HTERT RPE-1 (cell line): ENCODE results near the gene BMP2K.
"Not testable (repeated sequence)": the region's sequence is repeated elsewhere in the genome, so short reads cannot be mapped to it uniquely, and the experiment has no call there.

Experiments used
- in situ Hi-C: fragments of 300-500 bp; cut with MboI; formaldehyde crosslinking; loops from 4 replicates; pipeline ENCODE4 v1.14.3; 2020; ENCODE audit warnings: low sequenced_read_pairs

BMP2K gene

DNA sequence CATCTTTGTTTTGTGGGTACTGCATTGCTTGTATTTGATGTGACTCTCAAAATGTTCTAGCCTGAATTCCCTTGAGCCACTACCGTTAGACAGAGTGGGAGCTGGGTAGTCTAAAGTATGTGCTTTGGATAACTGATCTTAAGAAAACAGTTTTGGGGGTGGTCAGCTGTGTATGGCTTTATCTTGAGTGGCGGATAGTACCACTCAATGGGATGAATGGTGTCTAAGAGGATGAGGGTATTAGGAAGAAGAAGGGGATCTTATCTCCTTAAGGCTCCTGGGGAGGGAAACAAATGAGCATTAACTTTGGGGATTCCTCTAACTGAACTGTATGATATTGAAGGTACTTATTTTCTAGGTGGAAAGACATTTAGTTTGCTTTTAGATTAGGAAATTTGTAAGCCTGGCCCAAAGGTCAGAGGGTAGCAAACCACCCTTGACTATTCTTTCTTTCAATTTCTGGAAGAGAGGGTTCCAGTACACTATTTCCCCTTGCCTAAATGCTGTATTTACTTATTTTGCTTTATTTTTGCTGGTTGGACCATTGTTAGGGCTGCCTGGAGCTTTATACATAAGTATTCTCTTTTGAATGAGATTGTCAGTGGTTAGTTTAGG, 11.3 kb downstream of the BMP2K start:
- in situ Hi-C loops, result no loop called here

DNA sequence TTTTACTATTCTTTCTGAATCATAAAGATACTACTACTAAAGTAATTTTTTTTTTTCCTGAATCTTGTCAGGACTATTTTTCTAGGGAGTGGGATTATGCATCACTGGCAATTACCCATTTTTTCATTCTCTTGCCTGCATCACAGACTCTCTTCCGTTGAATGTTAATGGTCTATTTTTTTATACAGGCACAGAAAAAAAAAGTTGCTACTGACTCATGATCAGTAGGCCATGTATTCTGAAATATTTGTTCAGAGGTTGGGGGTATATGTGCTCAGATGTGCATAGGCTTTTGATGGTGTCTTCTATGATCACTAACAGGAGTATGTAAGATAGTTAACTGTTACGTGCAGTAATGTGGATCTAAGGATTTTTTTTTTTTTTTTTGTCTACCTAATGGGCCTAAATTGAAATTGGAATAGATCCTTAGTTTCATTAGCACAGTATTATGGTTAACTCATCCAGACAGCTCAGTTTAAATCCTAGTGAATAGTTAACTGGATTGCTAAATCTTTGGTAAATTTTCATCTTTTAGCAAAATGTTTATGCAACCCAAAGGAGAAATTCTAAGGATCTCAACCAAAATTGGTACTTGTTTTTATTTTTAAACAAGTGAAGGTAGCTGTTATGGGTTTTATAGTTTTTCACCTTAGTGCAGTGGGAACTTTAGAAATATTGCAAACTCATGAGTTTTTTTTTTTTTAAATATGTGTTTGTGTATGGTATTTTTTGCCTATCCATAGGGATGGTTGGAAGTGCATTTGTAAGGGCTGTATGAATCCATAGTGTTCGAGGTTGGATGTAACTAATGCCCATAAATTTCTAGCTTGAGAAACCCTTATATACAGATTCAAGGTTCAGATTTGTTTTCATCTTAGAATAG, 12.1 kb downstream of the BMP2K start:
- in situ Hi-C loops, result no loop called here

DNA sequence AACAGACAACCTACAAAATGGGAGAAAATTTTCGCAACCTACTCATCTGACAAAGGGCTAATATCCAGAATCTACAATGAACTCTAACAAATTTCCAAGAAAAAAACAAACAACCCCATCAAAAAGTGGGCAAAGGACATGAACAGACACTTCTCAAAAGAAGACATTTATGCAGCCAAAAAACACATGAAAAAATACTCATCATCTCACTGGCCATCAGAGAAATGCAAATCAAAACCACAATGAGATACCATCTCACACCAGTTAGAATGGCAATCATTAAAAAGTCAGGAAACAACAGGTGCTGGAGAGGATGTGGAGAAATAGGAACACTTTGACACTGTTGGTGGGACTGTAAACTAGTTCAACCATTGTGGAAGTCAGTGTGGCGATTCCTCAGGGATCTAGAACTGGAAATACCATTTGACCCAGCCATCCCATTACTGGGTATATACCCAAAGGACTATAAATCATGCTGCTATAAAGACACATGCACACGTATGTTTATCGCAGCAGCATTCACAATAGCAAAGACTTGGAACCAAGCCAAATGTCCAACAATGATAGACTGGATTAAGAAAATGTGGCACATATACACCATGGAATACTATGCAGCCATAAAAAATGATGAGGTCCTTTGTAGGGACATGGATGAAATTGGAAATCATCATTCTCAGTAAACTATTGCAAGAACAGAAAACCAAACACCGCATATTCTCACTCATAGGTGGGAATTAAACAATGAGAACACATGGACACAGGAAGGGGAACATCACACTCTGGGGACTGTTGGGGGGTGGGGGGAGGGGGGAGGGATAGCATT, 19.7 kb downstream of the BMP2K start:
- in situ Hi-C loops, result not testable (repeated sequence)

DNA sequence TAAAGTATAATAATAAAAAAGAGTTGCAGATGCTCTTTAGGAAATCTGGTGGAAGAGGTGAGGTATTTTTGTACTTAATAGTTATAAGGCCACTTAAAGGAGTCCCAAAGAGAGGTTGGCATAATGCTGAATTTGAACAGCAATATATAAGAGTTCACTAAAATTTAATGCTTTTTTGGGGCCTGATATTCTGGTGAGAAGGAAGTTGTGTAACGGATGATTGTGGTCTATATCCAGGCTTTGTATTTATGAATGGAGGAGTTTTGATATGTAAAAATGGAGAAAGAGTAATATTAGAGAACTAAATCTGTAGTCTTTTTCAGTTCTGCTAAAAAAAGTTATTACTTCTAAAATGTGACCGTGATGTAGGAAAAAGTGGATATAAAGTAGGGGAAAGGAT, 20.4 kb downstream of the BMP2K start:
- in situ Hi-C loops, result no loop called here

DNA sequence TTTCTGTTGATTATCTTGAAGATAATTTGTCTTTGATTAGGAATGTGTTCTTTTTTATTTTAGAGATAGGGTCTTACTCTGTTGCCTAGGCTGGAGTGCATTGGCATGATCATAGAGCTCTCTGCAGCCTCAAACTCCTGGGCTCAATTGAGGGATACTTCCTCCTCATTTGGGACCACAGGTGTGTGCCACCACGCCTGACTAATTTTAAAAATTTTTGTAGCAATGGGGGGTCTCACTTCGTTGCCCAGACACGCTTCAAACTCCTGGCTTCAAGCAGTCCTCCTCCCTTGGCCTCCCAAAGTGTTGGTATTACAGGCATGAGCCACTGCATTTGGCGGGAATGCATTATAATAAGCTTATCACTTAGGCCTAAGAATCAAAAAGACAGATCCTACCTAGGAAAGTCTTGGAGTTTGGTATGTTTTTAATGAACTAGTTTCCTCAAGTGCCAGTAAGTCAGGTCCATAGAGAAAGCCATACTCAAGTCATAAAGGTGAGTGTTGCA, 21.7 kb downstream of the BMP2K start:
- in situ Hi-C loops, result no loop called here

DNA sequence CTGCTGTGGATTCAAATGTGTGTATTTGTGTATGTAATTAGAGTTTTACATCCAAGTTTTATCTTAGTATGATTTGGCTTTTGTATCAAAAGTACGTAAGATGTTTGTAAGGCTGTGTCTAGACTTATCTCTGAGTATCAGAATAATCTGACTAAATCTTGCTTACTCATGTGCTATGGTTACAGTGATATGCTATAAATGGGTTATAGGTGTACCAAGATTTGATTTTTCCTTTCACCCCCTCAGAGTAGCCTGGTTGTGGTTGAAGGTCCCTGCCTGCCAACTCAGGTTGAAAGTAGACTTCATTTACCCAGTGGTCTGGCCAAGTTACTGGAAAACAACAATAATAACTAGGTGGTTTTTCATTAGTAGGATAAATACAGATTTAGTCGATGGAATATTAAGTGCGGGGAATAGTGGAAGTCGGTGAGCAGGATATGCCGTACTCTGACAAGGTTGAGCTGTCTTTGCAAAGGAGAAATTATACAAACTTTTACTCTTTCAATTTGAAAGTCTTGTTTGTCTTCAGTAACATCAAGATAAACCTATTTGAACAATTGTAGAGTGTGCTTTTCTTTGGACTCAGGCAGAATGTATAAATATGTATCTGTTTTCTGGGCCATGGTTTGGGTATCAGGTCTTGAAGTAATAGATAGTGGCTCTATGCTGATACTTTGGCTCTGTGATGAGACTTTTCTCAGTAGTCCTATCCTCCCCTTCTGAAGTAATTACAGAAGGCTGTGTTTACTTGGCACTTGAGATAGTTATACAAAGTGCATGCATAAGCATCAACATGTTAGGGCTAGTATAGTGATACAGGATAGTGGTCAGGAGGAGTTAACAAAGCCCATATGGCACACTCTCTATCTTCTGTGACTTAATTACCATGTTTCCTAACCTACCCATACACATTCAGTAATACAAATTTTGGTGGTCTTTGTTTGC, 23.7 kb downstream of the BMP2K start:
- in situ Hi-C loops, result no loop called here

DNA sequence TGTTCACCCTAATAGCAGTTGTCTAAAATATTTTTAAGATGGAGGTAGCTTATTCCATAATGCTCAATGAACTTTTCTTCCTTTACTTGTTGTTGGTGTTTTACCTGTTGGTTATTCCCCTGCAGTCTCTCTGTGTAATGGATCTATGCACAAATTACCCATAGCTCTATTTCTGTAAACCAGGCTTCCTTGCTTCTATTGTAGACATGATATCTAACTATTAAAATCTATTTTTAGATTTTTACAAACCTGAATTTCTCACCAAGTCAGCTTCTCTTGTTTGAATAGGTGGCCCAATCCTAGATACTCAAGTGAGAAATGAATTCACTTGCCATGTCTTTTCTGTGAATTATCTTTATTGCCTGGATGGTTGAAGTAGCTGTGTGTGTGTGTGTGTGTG, 24.8 kb downstream of the BMP2K start:
- in situ Hi-C loops, result no loop called here

DNA sequence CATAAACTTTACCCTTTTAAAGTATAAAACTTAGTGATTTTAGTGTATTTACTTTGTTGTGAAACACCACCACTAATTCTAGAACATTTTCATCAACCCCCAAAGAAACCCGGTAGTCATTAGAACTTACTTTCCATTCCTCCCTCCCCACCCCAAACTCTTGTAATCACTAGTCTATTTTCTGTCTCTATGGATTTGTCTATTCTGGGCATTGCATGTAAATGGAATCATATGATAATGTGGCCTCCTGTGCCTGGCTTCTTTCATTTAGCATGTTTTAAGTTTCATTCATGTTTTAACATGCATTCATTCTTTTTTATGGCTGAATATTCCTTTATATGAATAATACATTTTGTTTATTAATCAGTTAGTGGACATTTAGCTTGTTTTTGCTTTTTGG, 27.8 kb downstream of the BMP2K start:
- in situ Hi-C loops, result no loop called here

DNA sequence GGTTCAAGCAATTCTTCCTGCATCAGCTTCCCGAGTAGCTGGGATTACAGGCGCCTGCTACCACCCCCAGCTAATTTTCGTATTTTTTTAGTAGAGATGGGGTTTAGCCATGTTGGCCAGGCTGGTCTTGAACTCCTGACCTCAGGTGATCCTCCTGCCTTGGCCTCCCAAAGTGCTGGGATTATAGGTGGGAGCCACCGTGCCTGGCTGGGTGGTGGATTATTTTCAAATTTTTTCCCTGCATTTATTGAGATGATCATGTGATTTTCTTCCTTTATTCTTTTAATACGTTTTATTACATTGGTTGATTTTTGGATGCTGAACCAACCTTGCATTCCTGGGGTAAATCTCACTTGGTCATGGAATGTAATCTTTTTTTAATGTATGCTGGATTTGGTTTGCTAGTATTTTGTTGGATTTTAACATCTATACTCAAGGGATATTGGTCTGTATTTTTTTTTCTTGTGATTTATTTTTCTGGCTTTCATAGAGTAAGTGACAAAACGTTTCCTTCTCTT, 30.9 kb downstream of the BMP2K start:
- in situ Hi-C loops, result no loop called here

DNA sequence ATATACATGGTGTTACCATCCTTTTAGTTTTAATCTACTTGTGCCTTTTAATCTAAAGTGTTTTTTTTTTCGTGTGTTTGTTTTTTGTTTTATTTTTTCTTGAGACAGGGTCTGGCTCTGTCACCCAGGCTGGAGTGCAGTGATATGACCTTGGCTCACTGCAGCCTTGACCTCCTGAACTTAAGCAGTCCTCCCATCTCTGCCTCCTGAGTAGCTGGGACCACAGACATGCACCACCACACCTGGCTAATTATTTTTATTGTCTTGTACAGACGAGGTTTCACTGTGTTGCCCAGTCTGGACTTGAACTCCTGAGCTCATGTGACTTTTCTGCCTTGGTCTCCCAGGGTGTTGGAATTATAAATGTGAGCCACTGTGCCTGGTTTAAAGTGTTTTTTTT, 33.1 kb downstream of the BMP2K start:
- in situ Hi-C loops, result no loop called here

DNA sequence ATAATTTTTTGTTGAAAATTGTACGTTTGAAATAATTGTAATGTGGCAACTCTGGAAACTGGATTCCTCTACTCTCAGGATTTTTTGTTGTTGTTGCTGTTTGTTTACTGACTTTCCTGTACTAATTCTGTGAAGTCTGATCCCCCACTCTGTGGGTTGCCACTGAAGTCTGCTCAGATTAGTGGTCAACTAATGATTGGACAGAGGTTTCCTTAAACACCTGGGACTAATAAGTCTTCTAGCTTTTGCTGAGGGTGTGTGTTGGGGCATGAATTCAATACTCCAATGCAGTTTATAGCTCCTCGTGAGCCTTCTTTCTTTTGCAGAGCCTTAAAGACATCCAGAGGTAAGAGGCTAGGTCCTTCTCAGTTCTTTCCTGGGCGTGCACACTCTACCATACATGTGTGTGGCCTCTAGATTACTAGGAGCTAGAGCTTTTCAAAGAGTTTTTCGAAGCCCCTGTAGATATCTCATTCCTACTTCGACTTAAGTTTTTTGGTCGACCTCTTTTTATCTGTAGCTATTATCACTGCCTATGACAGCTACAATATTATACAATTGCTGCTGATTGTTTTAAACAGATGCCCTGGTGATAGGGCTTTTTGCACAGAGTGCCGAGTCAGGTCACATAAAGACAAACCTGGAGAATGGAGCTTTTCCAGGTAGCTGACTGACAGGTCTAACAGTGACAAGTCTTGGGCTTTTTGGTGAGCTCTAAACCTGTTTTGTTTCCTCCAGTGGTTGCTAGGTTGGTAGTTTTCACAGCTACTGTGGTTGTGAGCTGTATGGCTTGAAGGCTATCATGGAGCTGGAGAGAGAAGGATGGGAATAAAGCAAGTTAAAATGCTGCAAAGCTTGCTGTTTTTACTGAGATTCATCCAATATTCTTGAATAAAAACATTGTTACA, 34.0 kb downstream of the BMP2K start:
- in situ Hi-C loops, result no loop called here

DNA sequence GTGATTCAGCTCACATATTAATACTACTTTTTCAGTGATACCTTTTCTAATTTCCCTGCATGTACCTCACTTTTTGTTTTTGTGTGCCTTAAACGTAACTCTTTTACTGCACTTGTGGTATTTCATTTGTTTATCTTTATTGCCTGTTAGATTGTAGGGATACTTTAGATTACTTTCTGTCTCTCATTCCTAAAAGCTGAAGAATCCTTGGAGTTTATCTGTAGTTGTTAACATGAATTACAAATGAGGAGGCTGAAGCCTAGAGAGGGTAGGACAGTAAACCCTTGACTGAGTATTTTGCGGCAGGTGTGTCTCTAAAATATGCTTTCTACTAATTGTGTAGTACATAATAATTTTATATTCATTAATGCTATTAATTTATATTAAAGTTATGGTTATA, 34.9 kb downstream of the BMP2K start:
- in situ Hi-C loops, result no loop called here

DNA sequence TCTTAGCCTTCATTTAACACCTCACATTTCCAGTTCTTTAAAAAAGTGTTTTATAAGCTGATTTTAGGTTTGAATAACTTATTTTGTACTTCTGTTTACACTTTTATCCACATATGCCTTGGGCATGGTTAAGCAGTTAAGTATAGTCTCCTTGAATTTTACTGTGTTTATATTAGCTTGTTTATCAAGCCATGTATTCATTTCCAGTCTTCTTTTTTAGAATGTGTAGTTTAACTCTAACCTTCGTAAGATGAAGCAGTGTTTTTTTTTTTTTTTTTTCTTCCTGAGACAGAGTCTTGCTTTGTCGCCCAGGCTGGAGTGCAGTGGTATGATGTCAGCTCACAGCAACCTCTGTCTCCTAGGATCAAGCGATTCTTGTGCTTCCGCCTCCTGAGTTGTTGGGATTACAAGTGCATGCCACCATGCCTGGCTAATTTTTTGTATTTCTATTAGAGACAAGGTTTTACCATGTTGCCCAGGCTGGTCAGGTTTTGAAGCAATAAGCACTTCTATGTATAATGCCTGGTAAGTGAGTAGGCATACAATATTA, 42.5 kb downstream of the BMP2K start:
- in situ Hi-C loops, result no loop called here

DNA sequence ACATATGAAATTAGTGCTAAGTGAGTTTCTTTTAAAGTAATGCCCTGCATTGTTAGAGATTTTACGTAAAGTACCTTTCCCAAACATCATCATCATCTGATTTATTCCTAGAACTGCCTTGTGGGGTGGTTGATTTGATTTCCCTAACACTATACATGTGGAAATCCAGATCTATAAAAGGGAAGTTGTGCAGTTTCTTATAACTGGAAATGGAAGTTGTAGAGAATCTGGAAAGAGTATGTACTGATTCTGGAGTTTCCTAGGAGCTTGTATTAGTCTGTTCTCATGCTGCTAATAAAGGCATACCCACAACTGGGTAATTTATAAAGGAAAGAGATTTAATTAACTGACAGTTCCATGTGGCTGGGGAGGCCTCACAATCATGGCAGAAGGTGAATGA, 47.9 kb downstream of the BMP2K start:
- in situ Hi-C loops, result no loop called here

DNA sequence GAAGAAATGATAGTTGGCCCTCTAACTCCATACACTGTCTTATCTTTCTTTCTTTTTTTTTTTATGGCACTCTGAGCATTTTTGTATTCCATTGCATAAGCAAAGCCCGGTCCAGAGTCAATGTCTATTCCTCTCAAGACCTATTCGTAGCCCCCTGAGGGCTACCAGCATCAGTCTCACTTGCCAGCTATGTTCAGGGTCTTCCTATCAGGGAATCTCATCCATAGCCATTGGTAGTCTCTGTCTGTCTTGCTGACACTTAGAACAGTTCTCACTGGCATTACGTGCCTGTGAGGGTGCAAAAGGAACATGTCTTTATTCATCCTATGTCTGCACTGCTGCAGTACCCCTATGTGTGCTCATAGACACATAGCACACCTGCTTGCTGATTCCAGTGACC, 51.0 kb downstream of the BMP2K start:
- in situ Hi-C loops, result no loop called here

DNA sequence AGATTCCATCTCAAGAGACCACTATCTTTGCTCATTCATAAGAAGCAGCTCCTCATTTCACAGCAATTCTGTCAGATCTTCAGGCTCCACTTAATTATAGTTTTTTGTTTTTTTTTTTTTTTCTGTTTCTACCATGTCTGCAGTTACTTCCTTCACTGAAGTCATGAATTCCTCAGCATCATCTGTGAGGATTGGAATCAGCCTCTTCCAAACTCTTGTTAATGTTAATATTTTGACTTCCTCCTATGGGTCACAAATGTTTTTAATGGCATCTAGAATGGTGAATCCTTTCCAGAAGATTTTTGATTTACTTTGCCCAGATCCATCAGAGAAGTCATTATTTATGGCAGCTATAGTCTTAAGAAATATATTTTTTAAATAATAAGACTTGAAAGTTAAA, 53.1 kb downstream of the BMP2K start:
- in situ Hi-C loops, result no loop called here

DNA sequence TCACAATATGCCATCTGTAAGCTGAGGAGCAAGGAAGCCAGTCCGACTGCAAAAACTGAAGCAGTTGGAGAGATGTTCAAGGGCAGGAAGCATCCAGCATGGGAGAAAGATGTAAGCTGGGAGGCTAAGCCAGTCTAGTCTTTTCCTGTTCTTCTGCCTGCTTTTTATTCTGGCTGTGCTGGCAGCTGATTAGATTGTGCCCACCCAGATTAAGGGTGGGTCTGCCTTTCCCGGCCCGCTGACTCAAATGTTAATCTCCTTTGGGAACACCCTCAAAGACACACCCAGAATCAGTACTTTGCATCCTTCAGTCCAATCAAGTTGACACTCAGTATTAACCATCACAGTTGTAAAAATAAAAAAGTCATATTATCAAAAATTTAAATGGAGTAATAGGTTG, 63.5 kb downstream of the BMP2K start:
- in situ Hi-C loops, result not testable (repeated sequence)

DNA sequence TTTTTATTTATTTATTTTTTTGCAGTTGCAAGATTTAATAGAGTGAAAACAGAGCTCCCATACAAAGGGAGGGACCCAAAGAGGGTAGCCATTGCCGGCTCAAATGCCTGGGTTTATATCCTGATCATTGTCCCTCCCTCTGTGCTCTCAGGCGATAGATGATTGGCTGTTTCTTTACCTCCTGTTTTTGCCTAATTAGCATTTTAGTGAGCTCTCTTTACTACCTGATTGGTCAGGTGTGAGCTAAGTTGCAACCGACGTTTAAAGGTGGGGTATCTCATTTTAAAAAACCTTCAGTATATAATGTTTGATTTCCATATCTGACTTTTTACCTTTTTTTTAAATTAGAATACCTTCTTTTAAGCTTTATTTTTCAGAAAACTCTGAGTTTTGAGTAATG, 64.1 kb downstream of the BMP2K start:
- in situ Hi-C loops, result not testable (repeated sequence)

DNA sequence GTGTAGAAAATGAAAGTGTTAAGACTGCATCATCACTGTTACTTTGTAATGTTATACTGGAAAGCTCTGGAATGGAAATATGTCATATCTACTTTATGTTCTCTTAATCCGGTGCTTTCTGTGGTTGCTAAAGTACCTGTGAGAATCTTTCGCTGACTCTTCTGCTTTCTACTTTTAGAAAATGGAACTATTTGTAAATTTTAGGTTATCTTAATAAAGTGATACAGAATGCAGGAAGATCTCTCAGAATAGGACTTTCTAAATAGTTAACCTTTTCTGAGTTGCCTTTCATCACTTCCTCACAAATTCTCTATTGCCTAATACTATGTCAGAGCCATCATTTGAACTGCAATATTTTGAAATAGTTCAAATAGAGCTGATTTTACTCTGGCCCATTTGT, 69.3 kb downstream of the BMP2K start:
- in situ Hi-C loops, result no loop called here
